H9 (cell line): ENCODE measurements around the gene CELF4. TPM values are rescaled to one million over a fixed set of nuclear protein-coding genes. Genes with fewer than 3 reads are reported as not detected.

Experiments used
- DNase-seq: peaks from one replicate; pipeline ENCODE4 v3.0.0-alpha.2; 2017
- H2AFZ ChIP-seq: one replicate; pipeline ENCODE4 v1.6.1; 2013; ENCODE audit warnings: mild to moderate bottlenecking, low read length, control low read depth, moderate library complexity
- H2AK5ac ChIP-seq: 2 replicates; pipeline ENCODE4 v1.6.1; 2013; ENCODE audit warnings: low read length, control low read depth, mixed read lengths; ENCODE audit not compliant: insufficient read length
- H2BK120ac ChIP-seq: one replicate; pipeline ENCODE4 v1.6.1; 2013; ENCODE audit warnings: low read depth, mild to moderate bottlenecking, low read length, control low read depth, inconsistent platforms; ENCODE audit not compliant: poor library complexity, severe bottlenecking
- H2BK12ac ChIP-seq: 2 replicates; pipeline ENCODE4 v1.6.1; 2013; ENCODE audit warnings: low read length, control low read depth, mixed read lengths, low read depth; ENCODE audit not compliant: insufficient read length
- H2BK15ac ChIP-seq: 2 replicates; pipeline ENCODE4 v1.6.1; 2013; ENCODE audit warnings: low read depth, low read length, control low read depth
- H2BK20ac ChIP-seq: one replicate; pipeline ENCODE4 v1.6.1; 2013; ENCODE audit warnings: low read depth, mild to moderate bottlenecking, low read length, control low read depth, inconsistent platforms; ENCODE audit not compliant: poor library complexity, severe bottlenecking
- H2BK5ac ChIP-seq: 2 replicates; pipeline ENCODE4 v1.6.1; 2013; ENCODE audit warnings: low read length, control low read depth, mixed read lengths; ENCODE audit not compliant: insufficient read length
- H3K14ac ChIP-seq: 2 replicates; pipeline ENCODE4 v1.6.1; 2013; ENCODE audit warnings: low read length, control low read depth; ENCODE audit not compliant: insufficient read depth
- H3K18ac ChIP-seq: 2 replicates; pipeline ENCODE4 v1.6.1; 2013; ENCODE audit warnings: low read depth, mild to moderate bottlenecking, mixed read lengths, low read length, control low read depth; ENCODE audit not compliant: insufficient read length
- H3K23ac ChIP-seq: 2 replicates; pipeline ENCODE4 v1.6.1; 2013; ENCODE audit warnings: low read length, control low read depth, mixed read lengths, low read depth; ENCODE audit not compliant: insufficient read length
- H3K23me2 ChIP-seq: 2 replicates; pipeline ENCODE4 v1.6.1; 2013; ENCODE audit warnings: low read depth, mild to moderate bottlenecking, mixed read lengths, low read length, control low read depth; ENCODE audit not compliant: insufficient read length, poor library complexity, severe bottlenecking
- H3K27ac ChIP-seq: 2 replicates; pipeline ENCODE4 v1.5.1; 2013; ENCODE audit warnings: low read length, control low read depth, mixed read lengths, low read depth; ENCODE audit not compliant: insufficient read length
- H3K27me3 ChIP-seq: 2 replicates; pipeline ENCODE4 v1.6.1; 2013; ENCODE audit warnings: low read length, control low read depth, inconsistent platforms; ENCODE audit not compliant: insufficient read depth
- H3K4ac ChIP-seq: 2 replicates; pipeline ENCODE4 v1.6.1; 2013; ENCODE audit warnings: low read depth, mild to moderate bottlenecking, control low read depth, inconsistent platforms, low read length, moderate library complexity
- H3K4me1 ChIP-seq: 2 replicates; pipeline ENCODE4 v1.6.1; 2013; ENCODE audit warnings: low read length, control low read depth, inconsistent platforms; ENCODE audit not compliant: insufficient read depth
- H3K4me2 ChIP-seq: 2 replicates; pipeline ENCODE4 v1.6.1; 2013; ENCODE audit warnings: low read length, control low read depth, mixed read lengths; ENCODE audit not compliant: insufficient read length, insufficient read depth
- H3K56ac ChIP-seq: 2 replicates; pipeline ENCODE4 v1.6.1; 2013; ENCODE audit warnings: low read depth, mild to moderate bottlenecking, mixed read lengths, low read length, control low read depth; ENCODE audit not compliant: insufficient read length
- H3K79me1 ChIP-seq: 2 replicates; pipeline ENCODE4 v1.6.1; 2013; ENCODE audit warnings: low read depth, mild to moderate bottlenecking, moderate library complexity, low read length, control low read depth, inconsistent platforms; ENCODE audit not compliant: insufficient read depth, poor library complexity, severe bottlenecking
- H3K79me2 ChIP-seq: 2 replicates; pipeline ENCODE4 v1.6.1; 2013; ENCODE audit warnings: low read length, control low read depth, inconsistent platforms; ENCODE audit not compliant: insufficient read depth
- H3K9ac ChIP-seq: 2 replicates; pipeline ENCODE4 v1.6.1; 2013; ENCODE audit warnings: low read length, control low read depth, mixed read lengths; ENCODE audit not compliant: insufficient read length; ENCODE audit errors: extremely low read depth
- H3K9me3 ChIP-seq: one replicate; pipeline ENCODE4 v1.6.1; 2013; ENCODE audit warnings: low read depth, low read length, inconsistent platforms; ENCODE audit not compliant: control insufficient read depth
- H3T11ph ChIP-seq: one replicate; pipeline ENCODE4 v1.6.1; 2013; ENCODE audit warnings: mild to moderate bottlenecking, low read length, control low read depth, inconsistent platforms
- H4K20me1 ChIP-seq: one replicate; pipeline ENCODE4 v1.6.1; 2013; ENCODE audit not compliant: control insufficient read depth, insufficient read length, insufficient read depth
- H4K5ac ChIP-seq: 2 replicates; pipeline ENCODE4 v1.6.1; 2013; ENCODE audit warnings: low read depth, mild to moderate bottlenecking, mixed read lengths, low read length, control low read depth; ENCODE audit not compliant: insufficient read length
- H4K8ac ChIP-seq: replicated peaks from 2 replicates; pipeline ENCODE4 v1.6.1; 2013; ENCODE audit warnings: low read length, control low read depth, mixed read lengths, low read depth; ENCODE audit not compliant: insufficient read length
- H4K91ac ChIP-seq: 2 replicates; pipeline ENCODE4 v1.6.1; 2013; ENCODE audit warnings: low read depth, mild to moderate bottlenecking, moderate library complexity, mixed read lengths, low read length, control low read depth; ENCODE audit not compliant: insufficient read length
- H3K27ac Mint-ChIP-seq, 3 experiments: 2 replicates in 2 of 3; 3 replicates in 1 of 3; pipeline ENCODE4 v1.8.0; 2020 to 2021; ENCODE audit warnings: mixed read lengths in 3 of 3, mild to moderate bottlenecking in 1 of 3, moderate library complexity in 1 of 3
- H3K27me3 Mint-ChIP-seq: 2 replicates; pipeline ENCODE4 v1.8.0; 2021; ENCODE audit warnings: low read depth, mild to moderate bottlenecking, moderate library complexity, mixed read lengths
- H3K36me3 Mint-ChIP-seq, 3 experiments: 2 replicates in 2 of 3; 3 replicates in 1 of 3; pipeline ENCODE4 v1.8.0; 2020 to 2021; ENCODE audit warnings: low read depth in 3 of 3, mixed read lengths in 3 of 3; ENCODE audit not compliant: insufficient read depth in 1 of 3
- H3K4me1 Mint-ChIP-seq, 2 experiments: 2 replicates each; pipeline ENCODE4 v1.8.0; 2020; ENCODE audit warnings: mixed read lengths in 2 of 2
- H3K4me3 Mint-ChIP-seq, 2 experiments: 2 replicates in 1 of 2; 3 replicates in 1 of 2; pipeline ENCODE4 v1.8.0; 2020 to 2021; ENCODE audit warnings: mild to moderate bottlenecking in 2 of 2, mixed read lengths in 2 of 2, moderate library complexity in 1 of 2
- H3K9me3 Mint-ChIP-seq, 2 experiments: 2 replicates in 1 of 2; 3 replicates in 1 of 2; pipeline ENCODE4 v1.8.0; 2020; ENCODE audit warnings: mild to moderate bottlenecking in 2 of 2, mixed read lengths in 2 of 2, moderate library complexity in 1 of 2
- WGBS: extraction: QIAGEN DNeasy Blood & Tissue Kit; methylation state at CpG from one replicate; pipeline ENCODE4 v1.1.7; 2013; ENCODE audit warnings: missing lambda C conversion rate, low lambda C conversion rate, mixed read lengths; ENCODE audit not compliant: insufficient read length; ENCODE audit errors: extremely low coverage; 5-methylcytosine and 5-hydroxymethylcytosine counted together
- total RNA-seq: library from RNA; stranded (reverse); gene quantifications from 2 replicates; pipeline ENCODE4 v1.2.1, GENCODE V29; 2021
- TF ChIP-seq, protein P1 (sequence below): fragments of 200-600 bp; sonication (generic); conservative IDR thresholded peaks from 3 replicates; pipeline ENCODE4 v1.8.0; 2021; ENCODE audit warnings: antibody characterized with exemption, mild to moderate bottlenecking

The CELF4 gene
- total RNA-seq, 1 experiment from 2014 or later: 1.1 TPM

DNA sequence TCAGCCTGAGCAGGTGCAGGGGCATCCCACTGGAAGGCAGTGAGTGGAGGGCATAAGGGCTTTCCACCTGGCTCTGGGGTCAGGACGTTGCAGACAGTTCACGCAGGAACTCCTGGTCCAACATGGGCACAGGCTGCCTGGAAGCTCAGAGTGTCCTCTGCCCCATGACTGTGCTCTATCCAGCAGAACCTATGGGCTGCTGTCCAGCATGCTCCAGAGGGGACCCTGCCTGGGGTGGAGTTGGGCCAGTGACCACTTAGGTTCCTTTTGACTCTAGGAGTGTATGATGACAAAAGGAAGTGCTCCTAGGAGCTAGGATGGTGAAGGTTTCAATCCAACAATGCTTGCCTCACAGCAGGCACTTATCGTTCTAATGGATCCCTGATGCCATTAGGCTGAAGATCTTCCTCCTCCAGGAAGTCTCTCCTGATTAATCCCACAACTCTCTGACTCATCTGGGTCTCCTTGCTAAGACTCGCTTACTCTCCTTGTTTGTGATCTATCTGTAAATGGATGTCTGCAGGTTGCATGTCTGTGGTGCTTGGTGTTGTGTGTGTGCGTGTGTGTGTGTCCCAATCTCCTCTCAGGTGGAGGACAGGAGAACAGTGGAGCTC lies 224.0 kb downstream of the CELF4 start:
- WGBS: no CpG with 5 or more reads among the region's 5 CpGs
- no peaks in the 10 kb centered on the region for H3K36me3 Mint-ChIP-seq
- no peak for DNase-seq
- no peaks in the 10 kb centered on the region for H3K9me3 Mint-ChIP-seq
- H3K4me1 Mint-ChIP-seq: peaks cover 18 to 30% of the 10 kb centered on the region in 2 experiments
- H3K27ac Mint-ChIP-seq: no peak overlapping the region
- no peak overlapping the region for H3K4me3 Mint-ChIP-seq
- H3K14ac ChIP-seq: no peak overlapping the region
- no peaks in the 10 kb centered on the region for H4K20me1 ChIP-seq
- H2BK20ac ChIP-seq: no peak overlapping the region
- TF ChIP-seq, protein P1, sequence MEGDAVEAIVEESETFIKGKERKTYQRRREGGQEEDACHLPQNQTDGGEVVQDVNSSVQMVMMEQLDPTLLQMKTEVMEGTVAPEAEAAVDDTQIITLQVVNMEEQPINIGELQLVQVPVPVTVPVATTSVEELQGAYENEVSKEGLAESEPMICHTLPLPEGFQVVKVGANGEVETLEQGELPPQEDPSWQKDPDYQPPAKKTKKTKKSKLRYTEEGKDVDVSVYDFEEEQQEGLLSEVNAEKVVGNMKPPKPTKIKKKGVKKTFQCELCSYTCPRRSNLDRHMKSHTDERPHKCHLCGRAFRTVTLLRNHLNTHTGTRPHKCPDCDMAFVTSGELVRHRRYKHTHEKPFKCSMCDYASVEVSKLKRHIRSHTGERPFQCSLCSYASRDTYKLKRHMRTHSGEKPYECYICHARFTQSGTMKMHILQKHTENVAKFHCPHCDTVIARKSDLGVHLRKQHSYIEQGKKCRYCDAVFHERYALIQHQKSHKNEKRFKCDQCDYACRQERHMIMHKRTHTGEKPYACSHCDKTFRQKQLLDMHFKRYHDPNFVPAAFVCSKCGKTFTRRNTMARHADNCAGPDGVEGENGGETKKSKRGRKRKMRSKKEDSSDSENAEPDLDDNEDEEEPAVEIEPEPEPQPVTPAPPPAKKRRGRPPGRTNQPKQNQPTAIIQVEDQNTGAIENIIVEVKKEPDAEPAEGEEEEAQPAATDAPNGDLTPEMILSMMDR: no peak
- no peak overlapping the region for H4K5ac ChIP-seq
- H3K79me1 ChIP-seq: no peaks in the 10 kb centered on the region
- H3K27me3 ChIP-seq: no peaks in the 10 kb centered on the region; the same call in 1 of the 2 replicates
- H2AFZ ChIP-seq: no peak overlapping the region
- H3K79me2 ChIP-seq: no peaks in the 10 kb centered on the region
- no peak overlapping the region for H3K9ac ChIP-seq
- H3K18ac ChIP-seq: no peak overlapping the region
- no peaks in the 10 kb centered on the region for H3K4me1 ChIP-seq
- no peaks in the 10 kb centered on the region for H3K23me2 ChIP-seq
- H3K4ac ChIP-seq: no peak overlapping the region
- no peak overlapping the region for H2BK5ac ChIP-seq
- H2BK12ac ChIP-seq: no peak overlapping the region
- no peak overlapping the region for H3K27ac ChIP-seq
- no peak overlapping the region for H3K56ac ChIP-seq
- no peak overlapping the region for H2AK5ac ChIP-seq
- no peak overlapping the region for H2BK15ac ChIP-seq
- no peaks in the 10 kb centered on the region for H3K9me3 ChIP-seq
- H3K23ac ChIP-seq: no peak overlapping the region
- no peak overlapping the region for H4K8ac ChIP-seq
- H3K4me2 ChIP-seq: no peak overlapping the region
- no peak overlapping the region for H3T11ph ChIP-seq
- peaks cover 31% of the 10 kb centered on the region for H3K27me3 Mint-ChIP-seq
- H4K91ac ChIP-seq: no peak overlapping the region
- H2BK120ac ChIP-seq: no peak overlapping the region
